HUES64 (cell line): ENCODE data around the gene DGKB.

Experiments used
- H3K27ac ChIP-seq: 2 replicates; pipeline ENCODE4 v1.7.0; 2013; ENCODE audit warnings: low read depth, low read length, inconsistent platforms
- H3K27me3 ChIP-seq: 2 replicates; pipeline ENCODE4 v1.6.1; 2013; ENCODE audit warnings: mild to moderate bottlenecking, low read length; ENCODE audit not compliant: insufficient read depth
- H3K36me3 ChIP-seq: 2 replicates; pipeline ENCODE4 v1.6.1; 2013; ENCODE audit warnings: mild to moderate bottlenecking, low read length; ENCODE audit not compliant: insufficient read depth
- H3K4me1 ChIP-seq: 2 replicates; pipeline ENCODE4 v1.6.1; 2013; ENCODE audit warnings: mild to moderate bottlenecking, low read length, moderate library complexity; ENCODE audit not compliant: insufficient read depth
- H3K4me3 ChIP-seq: 2 replicates; pipeline ENCODE4 v1.5.1; 2013; ENCODE audit warnings: mild to moderate bottlenecking, low read length, moderate library complexity
- H3K9ac ChIP-seq: 2 replicates; pipeline ENCODE4 v1.6.1; 2013; ENCODE audit warnings: mild to moderate bottlenecking, low read depth, low read length
- H3K9me3 ChIP-seq: 2 replicates; pipeline ENCODE4 v1.6.1; 2013; ENCODE audit warnings: low read depth, low read length; ENCODE audit not compliant: insufficient read depth
- WGBS: fragments of 150-250, 120-280 bp; methylation state at CpG from one replicate; pipeline ENCODE4 v1.1.7; 2013; ENCODE audit warnings: missing lambda C conversion rate; 5-methylcytosine and 5-hydroxymethylcytosine counted together

Gene DGKB

DNA sequence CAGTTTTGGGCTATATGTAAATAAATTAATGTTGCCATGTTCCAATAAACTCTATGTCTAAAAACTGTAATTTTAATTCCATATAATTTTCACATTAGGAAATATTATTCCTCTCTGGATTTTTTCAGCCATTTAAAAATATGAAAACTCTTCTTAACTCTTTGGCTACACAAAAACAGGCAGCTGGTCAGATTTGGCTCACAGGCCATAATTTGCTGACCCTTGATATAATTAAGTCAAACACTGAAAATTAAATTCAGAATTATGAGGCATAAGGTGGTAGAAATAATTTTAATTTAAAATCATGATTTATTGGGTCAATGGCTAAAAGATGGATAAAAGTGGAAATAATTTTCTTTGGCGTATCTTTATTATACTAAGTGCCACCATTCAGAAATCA lies 746.1 kb downstream of the DGKB start:
- no CpG with 5 or more reads among the region's 1 CpG for WGBS
- no peak overlapping the region for H3K9ac ChIP-seq

DNA sequence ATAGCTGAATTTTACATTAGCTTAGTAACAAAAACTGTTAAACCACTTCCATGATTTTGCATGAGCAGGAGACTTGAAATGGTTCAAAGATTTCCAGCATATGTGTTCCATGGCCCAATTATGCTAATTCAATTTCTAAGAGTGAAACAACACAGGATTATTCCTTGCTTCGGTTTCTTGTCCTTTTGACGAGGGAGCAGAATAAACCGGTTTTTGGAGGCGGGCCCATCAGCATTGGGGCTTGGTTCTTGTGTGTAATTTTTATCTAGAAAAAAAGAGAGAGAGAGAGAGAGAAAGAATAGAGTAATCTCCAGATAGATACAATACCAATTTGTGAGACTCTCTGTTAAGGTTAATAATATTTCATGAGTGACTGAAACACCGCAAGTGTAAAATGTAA lies 753.6 kb downstream of the DGKB start:
- Histone ChIP-seq H3K27ac (no peak overlapping the region), H3K9me3 (no peaks in the 10 kb centered on the region), H3K36me3 (no peaks in the 10 kb centered on the region), H3K4me1 (peaks cover 23% of the 10 kb centered on the region), H3K27me3 (no peaks in the 10 kb centered on the region), H3K4me3 (no peak overlapping the region), H3K9ac (no peak overlapping the region)
- 93% methylated on average over 4 of the region's 5 CpGs for WGBS

More for the DNA sequence above, 746.1 kb downstream of the DGKB start:
- Histone ChIP-seq H3K9me3 (no peaks in the 10 kb centered on the region), H3K4me3 (no peak overlapping the region), H3K27me3 (no peaks in the 10 kb centered on the region), H3K4me1 (peaks cover 18% of the 10 kb centered on the region), H3K27ac (no peak overlapping the region), H3K36me3 (no peaks in the 10 kb centered on the region)

DNA sequence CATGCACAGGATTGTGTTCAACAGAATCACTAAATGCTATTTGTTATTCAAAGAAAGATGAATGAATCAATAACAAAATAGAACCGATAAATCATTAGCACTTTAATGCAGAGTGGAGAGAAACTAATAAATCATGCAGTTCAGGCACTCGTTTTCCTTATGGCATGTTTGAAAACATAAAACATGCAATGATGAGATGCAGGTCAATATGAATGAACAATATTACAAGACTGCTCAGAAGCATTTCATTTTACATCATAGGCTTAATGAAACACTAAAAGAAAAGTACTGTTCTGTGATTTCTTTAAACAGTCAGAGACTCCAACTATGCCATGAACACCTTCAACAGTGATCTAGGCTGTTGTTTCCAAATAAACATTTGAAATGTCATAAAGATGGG lies 755.0 kb downstream of the DGKB start:
- 94% methylated on average over 2 of the region's 2 CpGs for WGBS
- Histone ChIP-seq H3K27me3 (no peaks in the 10 kb centered on the region), H3K4me3 (no peak overlapping the region), H3K9me3 (no peaks in the 10 kb centered on the region), H3K36me3 (no peaks in the 10 kb centered on the region), H3K27ac (no peak overlapping the region), H3K9ac (no peak overlapping the region), H3K4me1 (peaks cover 11% of the 10 kb centered on the region; the same call in 1 of the 2 replicates)

DNA sequence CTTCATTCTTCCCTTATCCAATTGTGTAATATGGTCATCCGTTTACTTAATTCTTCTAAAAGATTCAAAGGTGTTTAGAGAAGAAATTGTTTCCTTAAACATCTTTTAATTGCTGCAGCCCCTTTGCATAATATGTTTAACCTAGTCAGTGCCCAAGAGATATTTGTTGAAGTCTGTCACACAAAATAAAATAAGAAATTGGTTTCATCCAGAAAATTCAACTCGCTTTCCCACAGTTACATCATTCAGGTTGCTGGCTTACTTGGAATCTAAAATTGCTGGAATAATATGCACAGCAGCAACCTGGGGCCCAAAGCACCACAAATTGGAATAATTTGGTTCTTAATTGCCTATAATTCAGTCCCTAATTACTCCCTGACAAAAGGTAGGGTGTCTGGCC lies 758.0 kb downstream of the DGKB start:
- H3K27me3 ChIP-seq: no peaks in the 10 kb centered on the region
- no peak overlapping the region for H3K4me3 ChIP-seq
- H3K36me3 ChIP-seq: no peaks in the 10 kb centered on the region
- H3K4me1 ChIP-seq: peaks cover 8% of the 10 kb centered on the region; the same call in 1 of the 2 replicates
- 94% methylated on average over 1 of the region's 2 CpGs for WGBS
- H3K9ac ChIP-seq: no peak overlapping the region
- H3K27ac ChIP-seq: no peak overlapping the region
- no peaks in the 10 kb centered on the region for H3K9me3 ChIP-seq

DNA sequence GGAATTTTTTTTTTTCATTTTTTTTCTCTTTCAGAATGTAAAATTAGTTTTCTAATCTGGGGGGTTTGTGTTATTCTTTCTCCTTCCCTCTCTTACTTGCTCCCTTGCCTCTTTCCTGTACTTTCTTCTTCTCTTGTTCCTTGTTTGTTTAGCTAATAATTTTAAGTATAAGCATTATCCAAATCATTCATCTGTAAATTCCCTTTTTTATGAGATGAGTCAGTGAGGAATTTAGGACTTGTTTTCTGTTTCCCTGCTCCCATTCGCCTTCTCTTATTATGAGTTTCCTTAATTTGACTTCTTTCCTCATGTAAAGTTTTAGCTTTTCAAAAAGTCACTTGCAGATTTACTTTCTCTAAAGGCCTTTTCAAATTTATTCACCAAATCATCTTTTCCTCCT lies 758.4 kb downstream of the DGKB start:
- Histone ChIP-seq H3K9ac (no peak overlapping the region), H3K4me1 (peaks cover 8% of the 10 kb centered on the region; the same call in 1 of the 2 replicates), H3K36me3 (no peaks in the 10 kb centered on the region), H3K27ac (no peak overlapping the region), H3K27me3 (no peaks in the 10 kb centered on the region), H3K9me3 (no peaks in the 10 kb centered on the region), H3K4me3 (no peak overlapping the region)
- 88% methylated on average over 1 of the region's 1 CpG for WGBS

DNA sequence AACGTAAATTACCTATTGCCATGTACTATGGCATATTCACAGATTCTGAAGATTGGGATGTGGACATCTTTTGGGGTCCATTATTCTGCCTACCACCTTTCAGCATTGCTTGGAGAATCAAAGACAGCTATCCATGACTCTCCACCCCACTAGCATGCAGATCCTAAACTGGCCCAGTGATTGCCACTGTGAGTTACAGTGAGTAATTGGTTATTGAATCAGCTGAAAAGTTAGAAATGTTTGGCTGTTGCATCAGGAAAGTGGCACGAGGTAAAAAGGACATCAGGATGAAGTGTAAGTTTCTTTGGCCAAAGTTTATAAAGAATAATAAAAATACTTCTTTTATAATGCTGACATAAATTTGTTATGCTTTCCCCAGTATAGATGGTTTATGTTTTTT lies 764.9 kb downstream of the DGKB start:
- Histone ChIP-seq H3K9me3 (no peaks in the 10 kb centered on the region), H3K27me3 (no peaks in the 10 kb centered on the region), H3K9ac (no peak overlapping the region), H3K36me3 (no peaks in the 10 kb centered on the region), H3K4me1 (no peaks in the 10 kb centered on the region), H3K27ac (no peak overlapping the region), H3K4me3 (no peak overlapping the region)
- WGBS: 95% methylated on average over 2 of the region's 2 CpGs

DNA sequence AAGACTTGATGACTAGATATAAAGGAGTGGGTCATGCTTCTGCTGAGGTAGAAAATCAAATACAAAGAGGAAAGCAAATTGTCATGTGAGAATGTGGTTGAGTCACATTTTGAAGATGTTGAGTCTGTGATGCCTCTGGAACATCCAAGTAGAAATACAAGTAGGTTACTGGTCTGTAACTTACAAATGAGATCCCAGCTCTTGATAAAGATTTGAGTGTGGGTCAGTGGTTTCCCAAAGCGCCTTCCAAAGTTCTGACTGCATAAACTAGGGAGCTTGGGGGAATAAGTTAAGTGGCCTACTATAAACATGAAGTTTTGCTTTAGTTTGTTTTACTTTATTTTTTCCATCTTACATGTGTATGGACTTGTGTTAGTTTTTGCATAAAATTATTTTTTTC lies 768.8 kb downstream of the DGKB start:
- Histone ChIP-seq H3K27me3 (no peaks in the 10 kb centered on the region), H3K9me3 (no peaks in the 10 kb centered on the region), H3K4me3 (no peak overlapping the region), H3K27ac (no peak overlapping the region), H3K4me1 (no peaks in the 10 kb centered on the region), H3K9ac (no peak overlapping the region), H3K36me3 (no peaks in the 10 kb centered on the region)
- 86% methylated on average over 1 of the region's 1 CpG for WGBS

DNA sequence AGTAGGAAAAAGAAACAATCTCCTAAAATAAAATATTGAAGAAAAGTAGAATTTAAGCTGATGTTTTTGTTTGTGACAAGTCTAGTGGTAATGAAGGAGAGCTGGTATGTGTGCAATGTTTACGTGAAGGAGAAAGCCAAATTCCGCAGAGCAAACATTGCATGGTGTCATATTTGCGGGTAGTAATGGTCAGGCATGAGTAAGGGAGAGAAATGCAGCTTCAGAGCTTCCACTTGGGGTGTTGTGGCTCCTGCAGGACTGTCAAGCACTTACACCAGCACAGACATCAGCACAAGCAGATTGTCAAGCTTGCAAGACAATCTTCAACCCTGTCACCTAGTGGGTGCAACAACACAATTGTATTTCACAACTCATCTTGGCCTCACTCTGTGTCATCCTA lies 776.6 kb downstream of the DGKB start:
- no peak overlapping the region for H3K4me3 ChIP-seq
- no peak overlapping the region for H3K27ac ChIP-seq
- no peaks in the 10 kb centered on the region for H3K27me3 ChIP-seq
- no peaks in the 10 kb centered on the region for H3K36me3 ChIP-seq
- no peaks in the 10 kb centered on the region for H3K9me3 ChIP-seq
- no peak overlapping the region for H3K9ac ChIP-seq
- WGBS: 92% methylated on average over 3 of the region's 3 CpGs
- no peaks in the 10 kb centered on the region for H3K4me1 ChIP-seq

DNA sequence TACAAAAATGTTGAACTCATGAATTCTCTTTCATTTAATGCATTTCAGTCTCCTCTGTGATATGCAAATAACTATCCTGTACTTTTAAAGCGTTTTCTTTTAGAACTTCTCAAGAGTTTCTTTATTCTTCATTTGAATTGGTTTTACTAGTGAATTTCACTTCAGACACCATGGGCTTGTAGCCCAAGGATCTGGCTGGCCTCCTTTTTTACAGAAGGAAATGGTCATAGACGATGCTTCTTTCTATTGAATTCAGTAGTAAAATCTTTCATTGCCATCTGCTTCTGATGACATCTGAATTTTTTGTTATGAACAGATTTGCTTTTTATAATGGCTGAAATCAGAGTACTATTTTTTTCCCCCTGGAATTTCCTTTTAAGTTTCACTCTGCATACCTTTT lies 777.8 kb downstream of the DGKB start:
- Histone ChIP-seq H3K4me3 (no peak overlapping the region), H3K4me1 (no peaks in the 10 kb centered on the region), H3K27me3 (no peaks in the 10 kb centered on the region), H3K9me3 (no peaks in the 10 kb centered on the region), H3K9ac (no peak overlapping the region), H3K27ac (no peak overlapping the region), H3K36me3 (no peaks in the 10 kb centered on the region)
- WGBS: 93% methylated on average over 2 of the region's 2 CpGs

DNA sequence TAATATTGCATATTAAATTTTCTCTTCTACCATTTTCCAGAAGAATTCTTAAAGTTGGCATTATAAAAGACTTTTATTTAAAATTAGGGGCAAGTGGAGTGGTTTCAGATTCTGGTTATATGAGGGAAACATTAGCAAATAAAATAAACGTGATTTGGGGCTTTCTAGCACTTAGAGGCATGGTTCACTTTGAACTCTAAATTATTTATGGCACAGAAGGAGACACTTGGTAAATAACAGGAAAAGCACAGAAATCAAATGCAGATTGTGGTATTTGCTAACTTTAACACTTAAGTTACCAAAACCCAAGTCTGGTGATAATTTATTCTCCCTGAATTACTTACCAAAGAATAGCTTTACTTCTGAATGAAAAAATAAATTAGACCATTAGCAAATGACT lies 778.6 kb downstream of the DGKB start:
- H3K27me3 ChIP-seq: no peaks in the 10 kb centered on the region
- no peak overlapping the region for H3K4me3 ChIP-seq
- H3K9ac ChIP-seq: no peak overlapping the region
- no peaks in the 10 kb centered on the region for H3K9me3 ChIP-seq
- H3K27ac ChIP-seq: no peak overlapping the region
- H3K36me3 ChIP-seq: no peaks in the 10 kb centered on the region
- WGBS: 91% methylated on average over 1 of the region's 1 CpG
- no peaks in the 10 kb centered on the region for H3K4me1 ChIP-seq

DNA sequence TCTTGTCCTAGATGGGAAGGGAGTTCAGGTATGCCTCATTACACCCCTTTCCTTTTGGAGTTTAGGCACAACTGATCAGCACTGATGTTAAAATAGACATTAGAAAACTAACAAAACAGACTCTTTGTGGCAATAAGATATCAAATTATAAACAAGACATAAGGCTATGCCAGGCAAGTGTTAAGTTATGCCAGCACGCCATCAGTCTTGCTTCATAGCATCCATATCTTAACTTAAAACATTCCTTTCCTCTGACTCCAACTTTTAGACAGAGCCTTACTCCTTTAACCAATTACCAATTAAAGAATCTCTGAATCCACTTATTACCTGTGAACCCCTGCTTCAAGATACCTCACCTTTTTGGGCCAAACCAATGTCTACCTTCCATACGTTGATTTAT lies 786.9 kb downstream of the DGKB start:
- Histone ChIP-seq H3K27ac (no peak overlapping the region), H3K9me3 (no peaks in the 10 kb centered on the region), H3K4me3 (no peak overlapping the region), H3K9ac (no peak overlapping the region), H3K4me1 (no peaks in the 10 kb centered on the region), H3K27me3 (no peaks in the 10 kb centered on the region), H3K36me3 (no peaks in the 10 kb centered on the region)
- 94% methylated on average over 2 of the region's 2 CpGs for WGBS

DNA sequence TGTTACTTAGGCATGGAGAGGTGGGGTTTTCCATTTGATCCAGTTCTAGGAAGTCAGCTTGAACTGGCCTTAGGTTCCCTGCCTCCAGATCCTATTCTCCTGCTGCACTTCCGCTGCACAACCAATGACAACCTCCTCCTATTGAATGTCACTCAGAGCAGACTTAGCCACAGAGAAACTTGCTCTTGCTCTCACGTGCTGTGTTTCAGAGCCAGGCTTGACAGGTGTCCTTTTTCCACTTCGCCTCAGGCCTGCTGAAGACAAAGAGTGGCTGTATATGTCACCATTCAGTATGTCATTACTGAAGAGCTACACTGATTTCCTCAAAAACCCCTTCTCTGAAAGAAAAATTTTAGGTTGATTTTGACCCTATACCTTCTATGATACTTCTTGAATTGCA lies 797.7 kb downstream of the DGKB start:
- Histone ChIP-seq H3K36me3 (no peaks in the 10 kb centered on the region), H3K4me3 (no peak overlapping the region), H3K4me1 (peaks cover 4% of the 10 kb centered on the region; the same call in 1 of the 2 replicates), H3K27me3 (no peaks in the 10 kb centered on the region), H3K27ac (no peak overlapping the region), H3K9ac (no peak overlapping the region), H3K9me3 (no peaks in the 10 kb centered on the region)
- WGBS: 87% methylated on average over 3 of the region's 3 CpGs
